ENCODE measurements around the gene STAMBP. TPM values are rescaled to one million over a fixed set of nuclear protein-coding genes. Genes with fewer than 3 reads are reported as not detected.
"Not testable (repeated sequence)": the region's sequence is repeated elsewhere in the genome, so short reads cannot be mapped to it uniquely, and the experiment has no call there.

Gene STAMBP
- total RNA-seq, 5 donors from 2014 or later (not counting 1 experiment from before 2014, with no cell fraction given): 21.6 to 32.5 (median 28.9) TPM

GRCh38 chr2:73903313-73903712 is 74.6 kb downstream of the STAMBP start:
- no peaks in the 10 kb centered on the region for H3K36me3 Mint-ChIP-seq
- ATAC-seq (replicated peaks in 1 of 4): no peak
- Histone ChIP-seq H3K27ac (ENCODE audit: low read length) (no peak overlapping the region), H3K4me3 (ENCODE audit: control insufficient read depth in 1 of 2, extremely low read depth in 1 of 2, low read length in 1 of 2) (no peak overlapping the region), H3K27me3 (replicated peaks in 1 of 2; ENCODE audit: control insufficient read depth in 2 of 2, extremely low read depth in 1 of 2, insufficient read depth in 2 of 2, low read length in 1 of 2) (no peaks in the 10 kb centered on the region), H3K9me3 (no peaks in the 10 kb centered on the region), H3K4me1 (ENCODE audit: control insufficient read depth in 1 of 2, extremely low read depth in 1 of 2, insufficient read depth in 2 of 2, low read length in 2 of 2) (no peaks in the 10 kb centered on the region), H3K36me3 (ENCODE audit: control insufficient read depth in 2 of 2, extremely low read depth in 1 of 2, insufficient read depth in 1 of 2, low read length in 1 of 2) (no peaks in the 10 kb centered on the region)
- peaks cover 0 to 11% (median 2%) of the 10 kb centered on the region in 3 donors for H3K4me1 Mint-ChIP-seq
- 100% methylated on average over 3 of the region's 4 CpGs for WGBS (ENCODE audit: insufficient coverage)
- CTCF ChIA-PET: no interaction called here
- POLR2A ChIA-PET: no interaction called here
- no peaks in the 10 kb centered on the region for H3K27me3 Mint-ChIP-seq
- H3K27ac Mint-ChIP-seq: no peak overlapping the region
- DNase-seq: no peak
- H3K4me3 Mint-ChIP-seq: no peak overlapping the region
- H3K9me3 Mint-ChIP-seq: no peaks in the 10 kb centered on the region

DNA sequence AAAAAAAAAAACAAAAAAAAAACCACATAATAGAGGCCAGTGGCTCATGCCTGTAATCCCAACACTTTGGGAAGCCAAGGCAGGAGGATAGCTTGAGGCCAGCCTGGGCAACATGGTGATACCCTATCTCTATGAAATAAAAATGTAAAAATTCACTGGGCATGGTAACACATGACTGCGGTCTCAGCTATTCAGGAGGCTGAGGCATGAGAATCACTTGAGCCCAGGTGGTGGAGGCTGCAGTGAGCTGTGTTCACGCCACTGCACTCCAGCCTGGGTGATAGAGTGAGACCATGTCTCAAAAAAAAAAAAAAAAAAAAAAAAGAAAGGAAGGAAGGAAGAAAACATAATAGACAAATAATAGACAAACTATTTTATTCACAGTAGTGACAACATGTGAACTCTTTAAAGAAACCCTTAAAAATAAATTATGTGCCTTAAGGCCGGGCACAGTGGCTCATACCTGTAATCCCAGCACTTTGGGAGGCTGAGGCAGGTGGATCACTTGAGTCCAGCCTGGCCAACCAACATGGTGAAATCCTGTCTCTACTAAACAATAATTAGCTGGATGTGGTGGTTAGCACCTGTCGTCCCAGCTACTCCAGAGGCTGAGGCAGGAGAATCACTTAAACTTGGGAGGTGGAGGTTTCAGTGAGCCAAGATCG is 75.3 kb downstream of the STAMBP start:
- H3K9me3 ChIP-seq; ATAC-seq (replicated peaks in 1 of 4); H3K27me3 Mint-ChIP-seq; H3K4me3 Mint-ChIP-seq; H3K36me3 ChIP-seq (ENCODE audit: control insufficient read depth in 2 of 2, extremely low read depth in 1 of 2, insufficient read depth in 1 of 2, low read length in 1 of 2); CTCF ChIA-PET; DNase-seq; H3K36me3 Mint-ChIP-seq; H3K27ac Mint-ChIP-seq; H3K27me3 ChIP-seq (replicated peaks in 1 of 2; ENCODE audit: control insufficient read depth in 2 of 2, extremely low read depth in 1 of 2, insufficient read depth in 2 of 2, low read length in 1 of 2); H3K4me1 ChIP-seq (ENCODE audit: control insufficient read depth in 1 of 2, extremely low read depth in 1 of 2, insufficient read depth in 2 of 2, low read length in 2 of 2); H3K27ac ChIP-seq (ENCODE audit: low read length); H3K4me3 ChIP-seq (ENCODE audit: control insufficient read depth in 1 of 2, extremely low read depth in 1 of 2, low read length in 1 of 2); H3K9me3 Mint-ChIP-seq: not testable (repeated sequence)
- peaks cover 0 to 11% (median 2%) of the 10 kb centered on the region in 3 donors for H3K4me1 Mint-ChIP-seq
- no CpG with 5 or more reads among the region's 5 CpGs for WGBS (ENCODE audit: insufficient coverage)
- POLR2A ChIA-PET: interaction anchor here in 1 of 2 donors (0.5 kb wide), 1 partner anchor 64 kb away, joined by 4 read pairs; no protein-coding TSS in a partner anchor

DNA sequence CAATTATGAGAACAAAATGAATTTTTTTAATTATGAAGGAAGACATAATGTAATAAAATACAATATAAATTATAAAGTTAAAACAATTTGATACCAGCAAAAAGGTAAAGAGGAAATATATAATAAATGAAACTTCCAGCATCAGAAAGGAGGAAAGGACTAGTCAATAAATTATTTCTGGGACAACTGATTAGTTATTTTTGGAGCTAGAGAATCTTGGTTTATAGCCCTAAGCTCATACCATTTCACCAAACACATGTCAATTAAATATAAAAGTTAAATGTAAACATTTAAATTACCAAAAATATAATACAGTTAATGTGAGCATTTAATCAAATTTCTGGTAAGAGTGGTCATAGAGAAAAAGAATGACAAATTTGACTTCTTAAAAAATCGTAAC is 76.2 kb downstream of the STAMBP start:
- no peaks in the 10 kb centered on the region for H3K9me3 ChIP-seq
- ChIA-PET POLR2A (interaction anchor here in 1 of 2 donors (0.5 kb wide), 1 partner anchor 63 kb away, joined by 4 read pairs; no protein-coding TSS in a partner anchor), CTCF (no interaction called here)
- peaks cover 0 to 11% (median 2%) of the 10 kb centered on the region in 3 donors for H3K4me1 Mint-ChIP-seq
- H3K36me3 Mint-ChIP-seq: no peaks in the 10 kb centered on the region
- no peak for ATAC-seq (replicated peaks in 1 of 4)
- no peak overlapping the region for H3K27ac Mint-ChIP-seq
- H3K27me3 ChIP-seq (replicated peaks in 1 of 2; ENCODE audit: control insufficient read depth in 2 of 2, extremely low read depth in 1 of 2, insufficient read depth in 2 of 2, low read length in 1 of 2): no peaks in the 10 kb centered on the region
- no peaks in the 10 kb centered on the region for H3K4me1 ChIP-seq (ENCODE audit: control insufficient read depth in 1 of 2, extremely low read depth in 1 of 2, insufficient read depth in 2 of 2, low read length in 2 of 2)
- H3K27me3 Mint-ChIP-seq: no peaks in the 10 kb centered on the region
- no peak overlapping the region for H3K4me3 ChIP-seq (ENCODE audit: control insufficient read depth in 1 of 2, extremely low read depth in 1 of 2, low read length in 1 of 2)
- H3K9me3 Mint-ChIP-seq: no peaks in the 10 kb centered on the region
- no peak overlapping the region for H3K27ac ChIP-seq (ENCODE audit: low read length)
- no peak overlapping the region for H3K4me3 Mint-ChIP-seq
- H3K36me3 ChIP-seq (ENCODE audit: control insufficient read depth in 2 of 2, extremely low read depth in 1 of 2, insufficient read depth in 1 of 2, low read length in 1 of 2): no peaks in the 10 kb centered on the region
- DNase-seq: no peak
- WGBS (ENCODE audit: insufficient coverage): no CpG with 5 or more reads among the region's 1 CpG

DNA sequence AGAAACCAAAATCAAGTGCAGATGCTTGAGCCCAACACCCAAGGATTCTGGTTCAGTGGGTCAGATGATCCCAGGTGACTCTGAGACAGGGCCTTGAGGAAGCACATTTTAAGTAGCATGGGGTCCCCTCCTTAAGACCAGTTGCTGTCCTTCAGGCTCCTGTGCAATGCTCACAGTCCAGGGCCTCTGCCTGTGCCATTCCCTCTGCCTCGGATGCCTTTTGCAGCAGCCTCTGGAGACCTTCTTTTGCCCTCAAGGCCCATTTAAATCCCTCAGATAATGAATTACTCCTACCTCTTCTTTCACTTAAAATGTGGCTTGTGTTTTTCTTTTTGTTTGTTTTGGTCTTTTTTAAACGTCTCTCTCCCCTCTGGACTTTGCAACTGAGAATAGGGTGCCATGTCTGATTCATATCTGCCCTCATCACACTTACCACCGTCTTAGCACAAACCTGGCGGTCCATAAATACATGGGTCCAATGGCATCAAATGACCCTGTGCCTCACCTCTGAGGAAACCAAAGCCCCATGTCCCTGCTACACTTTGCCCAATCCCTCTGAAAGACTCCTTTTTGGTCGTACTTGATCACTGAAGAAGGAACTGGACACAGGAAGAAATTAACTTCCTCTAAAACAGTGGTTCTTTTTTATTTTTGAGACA is 78.2 kb downstream of the STAMBP start:
- WGBS (ENCODE audit: insufficient coverage): 93% methylated on average over 2 of the region's 5 CpGs
- Histone ChIP-seq H3K27me3 (replicated peaks in 1 of 2; ENCODE audit: control insufficient read depth in 2 of 2, extremely low read depth in 1 of 2, insufficient read depth in 2 of 2, low read length in 1 of 2) (peaks cover 0 to 3% of the 10 kb centered on the region in 2 experiments), H3K36me3 (ENCODE audit: control insufficient read depth in 2 of 2, extremely low read depth in 1 of 2, insufficient read depth in 1 of 2, low read length in 1 of 2) (no peaks in the 10 kb centered on the region), H3K4me3 (ENCODE audit: control insufficient read depth in 1 of 2, extremely low read depth in 1 of 2, low read length in 1 of 2) (no peak overlapping the region), H3K9me3 (no peaks in the 10 kb centered on the region), H3K4me1 (ENCODE audit: control insufficient read depth in 1 of 2, extremely low read depth in 1 of 2, insufficient read depth in 2 of 2, low read length in 2 of 2) (no peaks in the 10 kb centered on the region), H3K27ac (ENCODE audit: low read length) (no peak overlapping the region)
- DNase-seq (no peak), ATAC-seq (replicated peaks in 1 of 4) (no peak)
- no peaks in the 10 kb centered on the region for H3K9me3 Mint-ChIP-seq
- POLR2A ChIA-PET: no interaction called here
- CTCF ChIA-PET: interaction anchor here in 1 of 2 donors (0.9 to 1.3 kb wide), 4 partner anchors 81 to 244 kb away, joined by 3 to 9 read pairs (median 7); no protein-coding TSS in a partner anchor
- H3K4me3 Mint-ChIP-seq: no peak overlapping the region
- peaks cover 0 to 4% (median 2%) of the 10 kb centered on the region in 3 donors for H3K4me1 Mint-ChIP-seq
- no peaks in the 10 kb centered on the region for H3K27me3 Mint-ChIP-seq
- H3K36me3 Mint-ChIP-seq: no peaks in the 10 kb centered on the region
- H3K27ac Mint-ChIP-seq: no peak overlapping the region

GRCh38 chr2:73907840-73908452 is 79.2 kb downstream of the STAMBP start:
- DNase-seq (peak in 33 of 35 experiments; percentile 16 to 75 (median 43)), ATAC-seq (replicated peaks in 1 of 4) (peak; percentile 80 to 99 (median 88))
- H3K4me3 Mint-ChIP-seq: no peak overlapping the region
- H3K36me3 Mint-ChIP-seq: no peaks in the 10 kb centered on the region
- H3K4me1 Mint-ChIP-seq: peaks cover 0 to 2% (median 0%) of the 10 kb centered on the region in 3 donors
- 62% methylated on average over 2 of the region's 5 CpGs for WGBS (ENCODE audit: insufficient coverage)
- Histone ChIP-seq H3K9me3 (no peaks in the 10 kb centered on the region), H3K4me3 (ENCODE audit: control insufficient read depth in 1 of 2, extremely low read depth in 1 of 2, low read length in 1 of 2) (no peak overlapping the region), H3K4me1 (ENCODE audit: control insufficient read depth in 1 of 2, extremely low read depth in 1 of 2, insufficient read depth in 2 of 2, low read length in 2 of 2) (no peaks in the 10 kb centered on the region), H3K27ac (ENCODE audit: low read length) (no peak overlapping the region), H3K27me3 (replicated peaks in 1 of 2; ENCODE audit: control insufficient read depth in 2 of 2, extremely low read depth in 1 of 2, insufficient read depth in 2 of 2, low read length in 1 of 2) (peaks cover 0 to 3% of the 10 kb centered on the region in 2 experiments), H3K36me3 (ENCODE audit: control insufficient read depth in 2 of 2, extremely low read depth in 1 of 2, insufficient read depth in 1 of 2, low read length in 1 of 2) (no peaks in the 10 kb centered on the region)
- H3K27me3 Mint-ChIP-seq: no peaks in the 10 kb centered on the region
- H3K9me3 Mint-ChIP-seq: no peaks in the 10 kb centered on the region
- ChIA-PET CTCF (interaction anchor here (0.6 to 2.1 kb wide), 9 partner anchors 11 to 243 kb away, joined by 3 to 9 read pairs (median 7); no protein-coding TSS in a partner anchor), POLR2A (interaction anchor here (0.5 to 0.6 kb wide), 2 partner anchors 266 to 292 kb away, joined by 4 to 6 read pairs; no protein-coding TSS in a partner anchor)
- H3K27ac Mint-ChIP-seq: peak overlapping the region in 1 of 2 donors; percentile 25

Measured in T-cell (primary cell).